B cell (primary cell): ENCODE data around the gene EYA4. TPM values are rescaled to one million over a fixed set of nuclear protein-coding genes. Genes with fewer than 3 reads are reported as not detected.
"Not testable (repeated sequence)": the region's sequence is repeated elsewhere in the genome, so short reads cannot be mapped to it uniquely, and the experiment has no call there.

ENCODE experiments used
- ATAC-seq: fragments of 200-7000 bp; cut with Tn5 transposase; one replicate; pipeline ENCODE4 v1.10.0; 2021; ENCODE audit warnings: low read depth, mild to moderate bottlenecking, moderate number of reproducible peaks, moderate library complexity
- CTCF ChIA-PET: fragments of 350-600 bp; sonication (Branson Sonifier 250); formaldehyde crosslinking; loops from one replicate; lab custom pipeline; 2021; ENCODE audit warnings: antibody characterized with exemption, inconsistent platforms; lab: Charles Lee
- POLR2A ChIA-PET: fragments of 350-600 bp; sonication (Branson Sonifier 250); formaldehyde crosslinking; loops from one replicate; lab custom pipeline; 2021; ENCODE audit warnings: antibody characterized with exemption; lab: Charles Lee
- DNase-seq: peaks from one replicate; pipeline ENCODE4 v3.0.0; 2013
- H2AFZ ChIP-seq: 2 replicates; pipeline ENCODE4 v1.6.1; 2012; ENCODE audit warnings: mild to moderate bottlenecking, low read depth, low read length; ENCODE audit not compliant: insufficient read depth, poor library complexity, severe bottlenecking
- H3K27ac ChIP-seq, 2 donors: 1 replicate in 1 of 2; 2 replicates in 1 of 2; pipeline ENCODE4 v1.5.1; 2012 to 2013; ENCODE audit warnings: low read length in 2 of 2, mild to moderate bottlenecking in 2 of 2, moderate library complexity in 1 of 2
- H3K27me3 ChIP-seq, 4 experiments: fragments of 200-600 bp in 1 of 4; sonication (generic) in 1 of 4; replicated peaks in 1 of 4; 1 replicate in 2 of 4; 2 replicates in 2 of 4; pipeline versions ENCODE4 v1.6.1 to v1.7.0; 2013 to 2016; ENCODE audit warnings: low read length in 3 of 4, mild to moderate bottlenecking in 2 of 4, mixed read lengths in 1 of 4, moderate library complexity in 1 of 4; ENCODE audit not compliant: insufficient read depth in 4 of 4, control insufficient read depth in 3 of 4; ENCODE audit errors: control extremely low read depth in 1 of 4
- H3K36me3 ChIP-seq, 2 experiments: replicated peaks in 1 of 2; 1 replicate in 1 of 2; 2 replicates in 1 of 2; pipeline versions ENCODE4 v1.6.1 to v1.7.1; 2013; ENCODE audit warnings: low read length in 1 of 2; ENCODE audit not compliant: insufficient read depth in 2 of 2, control insufficient read depth in 1 of 2; ENCODE audit errors: control extremely low read depth in 1 of 2, extremely low read depth in 1 of 2
- H3K4me1 ChIP-seq, 2 donors: fragments of 200-600 bp in 1 of 2; sonication (generic) in 1 of 2; 1 replicate in 1 of 2; 2 replicates in 1 of 2; pipeline versions ENCODE4 v1.5.1 to v1.6.1; 2013 to 2017; ENCODE audit warnings: low read length in 2 of 2; ENCODE audit not compliant: control insufficient read depth in 2 of 2, insufficient read depth in 2 of 2
- H3K4me2 ChIP-seq: replicated peaks from 2 replicates; pipeline ENCODE3; 2012; ENCODE audit warnings: mild to moderate bottlenecking, low read depth, low read length; ENCODE audit not compliant: poor library complexity, severe bottlenecking
- H3K4me3 ChIP-seq, 5 experiments: fragments of 200-600 bp in 1 of 5; sonication (generic) in 1 of 5; 1 replicate in 3 of 5; 2 replicates in 2 of 5; pipeline versions ENCODE4 v1.5.1 to v1.7.0; 2011 to 2016; ENCODE audit warnings: low read length in 4 of 5, mild to moderate bottlenecking in 4 of 5, low read depth in 2 of 5, control low read depth in 1 of 5, moderate library complexity in 1 of 5; ENCODE audit not compliant: insufficient read depth in 1 of 5; ENCODE audit errors: control extremely low read depth in 1 of 5, extremely low read depth in 1 of 5
- H3K79me2 ChIP-seq: fragments of 200-600 bp; sonication (generic); one replicate; pipeline ENCODE4 v1.6.0; 2016; ENCODE audit warnings: low read length; ENCODE audit not compliant: control insufficient read depth, insufficient read depth
- H3K9ac ChIP-seq: fragments of 200-600 bp; sonication (generic); 2 replicates; pipeline ENCODE4 v1.6.1; 2017; ENCODE audit warnings: mild to moderate bottlenecking, low read length, moderate library complexity
- H3K9me3 ChIP-seq, 3 donors: one replicate each; pipeline versions ENCODE4 v1.6.1 to v1.7.1; 2013; ENCODE audit warnings: low read length in 2 of 3; ENCODE audit not compliant: control insufficient read depth in 2 of 3, insufficient read depth in 1 of 3; ENCODE audit errors: control extremely low read depth in 1 of 3
- H4K20me1 ChIP-seq: 2 replicates; pipeline ENCODE4 v1.6.0; 2012; ENCODE audit warnings: mild to moderate bottlenecking, low read length; ENCODE audit not compliant: insufficient read depth, control insufficient read depth, poor library complexity, severe bottlenecking
- H3K27ac Mint-ChIP-seq: one replicate; pipeline ENCODE4 v1.8.0; 2021; ENCODE audit warnings: mixed read lengths
- H3K27me3 Mint-ChIP-seq: one replicate; pipeline ENCODE4 v1.8.0; 2021; ENCODE audit warnings: mixed read lengths
- H3K4me1 Mint-ChIP-seq: one replicate; pipeline ENCODE4 v1.8.0; 2021; ENCODE audit warnings: mixed read lengths
- H3K4me3 Mint-ChIP-seq: one replicate; pipeline ENCODE4 v1.8.0; 2021; ENCODE audit warnings: mixed read lengths
- H3K9me3 Mint-ChIP-seq: one replicate; pipeline ENCODE4 v1.8.0; 2022; ENCODE audit warnings: mixed read lengths; ENCODE audit not compliant: insufficient read depth
- CTCF ChIP-seq: fragments of 200-600 bp; IDR thresholded peaks from one replicate; pipeline ENCODE4 v1.8.0; 2022; ENCODE audit warnings: antibody characterized with exemption, mild to moderate bottlenecking
- EZH2 ChIP-seq: IDR thresholded peaks from 2 replicates; pipeline ENCODE4 v1.6.1; 2012; ENCODE audit warnings: borderline replicate concordance, low read depth, mild to moderate bottlenecking, moderate library complexity, low read length; ENCODE audit not compliant: insufficient read depth, poor library complexity, severe bottlenecking
- WGBS: methylation state at CpG from one replicate; pipeline ENCODE4 v1.1.5; 2013; ENCODE audit warnings: missing lambda C conversion rate; ENCODE audit not compliant: insufficient coverage; 5-methylcytosine and 5-hydroxymethylcytosine counted together
- intact Hi-C: fragments of 100-400 bp; cut with micrococcal nuclease; formaldehyde crosslinking; loops from one replicate; pipeline ENCODE4 v1.10.0; 2022
- polyA plus RNA-seq: library from polyadenylated mRNA; depleted of rRNA; stranded (reverse); fragments of >200 nt; gene quantifications from 2 replicates; pipeline ENCODE4 v1.2.3, GENCODE V29; 2012
- total RNA-seq, 2 donors: library from RNA; stranded (reverse); fragments of 120-200 nt in 1 of 2; gene quantifications; 1 replicate in 1 of 2; 2 replicates in 1 of 2; pipeline versions ENCODE4 v1.2.3 to v1.2.4, GENCODE V29; 2013 to 2022

Gene EYA4
- total and polyA plus RNA-seq, 2 donors (not counting 1 experiment from before 2014, with no cell fraction given) = 0.49 TPM; not detected in 1

DNA sequence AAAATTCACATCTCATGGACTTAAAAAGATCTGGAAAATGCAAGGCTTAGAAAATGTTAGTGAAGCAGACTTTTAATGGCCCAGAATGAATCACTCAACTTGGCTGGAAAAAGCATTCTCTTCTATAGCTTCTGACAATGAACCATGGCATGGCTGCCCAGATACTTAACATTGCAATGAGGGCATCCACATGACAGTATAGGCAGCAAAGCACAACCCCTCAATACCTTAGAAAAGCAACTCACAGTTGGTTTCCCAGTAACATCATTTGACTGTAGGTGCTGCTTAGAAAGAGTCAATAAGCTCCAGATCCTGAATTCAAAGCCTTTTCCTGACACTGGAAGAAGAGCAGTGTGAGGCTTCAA is 155.8 kb downstream of the EYA4 start:
- ChIA-PET POLR2A (no interaction called here), CTCF (no interaction called here)
- H3K27ac Mint-ChIP-seq = no peak overlapping the region

DNA sequence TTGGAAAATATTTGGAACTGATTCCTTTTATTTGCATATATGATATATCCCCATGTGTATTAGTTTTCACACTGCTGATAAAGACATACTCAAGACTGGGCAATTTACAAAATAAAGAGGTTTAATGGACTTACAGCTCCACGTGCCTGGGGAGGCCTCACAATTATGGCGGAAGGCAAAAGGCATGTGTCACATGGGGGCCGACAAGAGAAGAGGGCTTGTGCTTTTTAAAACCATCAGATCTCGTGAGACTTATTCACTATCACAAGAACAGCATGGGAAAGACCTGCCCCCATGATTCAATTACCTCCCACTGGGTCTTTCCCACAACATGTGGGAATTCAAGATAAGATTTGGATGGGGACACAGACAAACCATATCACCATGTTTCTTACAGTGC is 156.4 kb downstream of the EYA4 start:
- H3K9me3 Mint-ChIP-seq, CTCF ChIA-PET, H3K4me1 Mint-ChIP-seq, H3K27me3 Mint-ChIP-seq, intact Hi-C loops, H3K9ac ChIP-seq, H3K36me3 ChIP-seq, H3K79me2 ChIP-seq, H3K4me3 ChIP-seq, DNase-seq, POLR2A ChIA-PET, H3K4me2 ChIP-seq, H3K4me1 ChIP-seq, ATAC-seq, H3K27me3 ChIP-seq, H2AFZ ChIP-seq, H3K4me3 Mint-ChIP-seq, H4K20me1 ChIP-seq, H3K9me3 ChIP-seq, H3K27ac ChIP-seq, H3K27ac Mint-ChIP-seq: not testable (repeated sequence)
- 90% methylated on average over 2 of the region's 4 CpGs for WGBS

More for the DNA sequence above, 155.8 kb downstream of the EYA4 start:
- Histone ChIP-seq H3K9ac (no peak overlapping the region), H3K4me1 (no peaks in the 10 kb centered on the region), H3K4me3 (no peak overlapping the region), H2AFZ (no peak overlapping the region), H3K9me3 (no peaks in the 10 kb centered on the region), H3K4me2 (no peak overlapping the region), H4K20me1 (no peaks in the 10 kb centered on the region), H3K36me3 (no peaks in the 10 kb centered on the region), H3K79me2 (no peaks in the 10 kb centered on the region), H3K27ac (no peak overlapping the region), H3K27me3 (no peaks in the 10 kb centered on the region)
- Mint-ChIP-seq H3K27me3 (peaks cover 3% of the 10 kb centered on the region), H3K4me3 (no peak overlapping the region), H3K4me1 (no peaks in the 10 kb centered on the region), H3K9me3 (no peaks in the 10 kb centered on the region)
- intact Hi-C loops = no loop called here
- no peak for TF ChIP-seq CTCF
- no peak for TF ChIP-seq EZH2
- ATAC-seq = no peak
- DNase-seq = no peak
